Activated CD4-positive, CD25-positive, alpha-beta regulatory T cell treated with anti-CD3 and anti-CD28 coated beads, Interleukin-2, amount 50 U/mL, for 72 hours (primary cell): ENCODE measurements around the gene SCAMP3.
"Not testable (repeated sequence)": the region's sequence is repeated elsewhere in the genome, so short reads cannot be mapped to it uniquely, and the experiment has no call there.

ENCODE experiments used
- DNase-seq: peaks from one replicate; pipeline ENCODE4 v3.0.0; 2021

SCAMP3 gene

DNA sequence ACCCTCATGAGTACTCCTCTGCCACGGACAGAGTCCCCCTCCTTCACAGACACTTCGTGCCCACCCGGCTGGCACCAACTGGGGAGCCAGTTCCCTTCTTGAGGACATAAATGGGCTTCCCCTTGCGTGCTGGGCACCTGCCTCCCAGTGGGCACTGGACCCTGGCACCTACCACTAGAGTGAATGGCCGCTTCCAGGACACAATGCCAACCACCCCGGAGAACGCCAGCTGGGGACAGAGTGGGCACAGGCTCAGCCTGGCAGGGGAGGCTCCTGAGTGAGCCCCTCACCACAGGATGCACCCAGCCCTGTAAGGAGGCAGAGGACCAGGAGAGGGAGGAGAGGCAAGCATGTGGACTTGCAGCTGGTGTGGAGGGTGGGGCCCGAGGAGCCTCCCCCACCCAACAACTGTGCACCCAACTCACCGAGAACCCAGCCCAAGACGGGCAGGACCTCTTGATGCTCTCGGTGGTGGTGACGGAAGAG is 7.9 kb downstream of the SCAMP3 start:
- DNase-seq: no peak

- DNase-seq: no peak
Measured at GRCh38 chr1:155253797-155254196, 8.4 kb downstream of the SCAMP3 start.

DNA sequence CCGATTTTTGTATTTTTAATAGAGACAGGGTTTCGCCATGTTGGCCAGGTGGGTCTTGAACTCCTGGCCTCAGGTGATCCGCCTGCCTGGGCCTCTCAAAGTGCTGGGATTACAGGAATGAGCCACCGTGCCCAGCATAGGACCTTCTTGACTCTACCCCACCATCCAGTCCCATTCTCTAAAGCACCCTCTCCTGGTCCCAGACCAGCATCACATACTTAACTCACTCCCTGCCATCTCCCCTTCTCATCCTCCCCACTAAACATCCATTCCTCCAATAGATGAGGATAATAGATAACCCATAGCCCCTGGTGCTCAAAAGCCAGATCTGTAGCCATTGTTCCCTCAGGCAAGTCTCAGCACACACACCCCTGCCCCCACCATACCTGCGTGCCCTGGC is 9.0 kb downstream of the SCAMP3 start:
- DNase-seq: no peak

DNA sequence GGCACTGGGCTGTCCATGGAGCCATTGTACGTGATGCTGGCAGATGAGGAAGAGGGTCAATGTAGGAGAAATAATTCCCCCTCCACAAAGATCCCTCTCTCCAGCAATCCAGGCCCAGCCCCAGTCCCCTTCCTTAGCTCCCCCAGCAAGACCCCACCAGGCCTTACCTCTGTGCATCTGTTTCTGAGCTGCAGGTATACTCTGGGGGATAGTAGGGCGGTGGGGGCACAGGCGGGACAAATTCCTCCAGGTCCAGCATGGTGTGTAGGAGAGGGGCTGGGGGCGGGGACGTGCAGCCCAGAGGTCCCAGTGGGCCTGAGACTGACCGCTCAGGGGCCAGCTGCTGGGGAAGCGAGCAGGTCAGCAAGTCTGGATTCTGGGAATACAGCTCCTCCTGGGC is 10.6 kb downstream of the SCAMP3 start:
- DNase-seq: no peak

GRCh38 chr1:155250633-155251449 is 11.3 kb downstream of the SCAMP3 start:
- peak; percentile 99 for DNase-seq

GRCh38 chr1:155250246-155250632 is 11.9 kb downstream of the SCAMP3 start:
- DNase-seq: no peak

DNA sequence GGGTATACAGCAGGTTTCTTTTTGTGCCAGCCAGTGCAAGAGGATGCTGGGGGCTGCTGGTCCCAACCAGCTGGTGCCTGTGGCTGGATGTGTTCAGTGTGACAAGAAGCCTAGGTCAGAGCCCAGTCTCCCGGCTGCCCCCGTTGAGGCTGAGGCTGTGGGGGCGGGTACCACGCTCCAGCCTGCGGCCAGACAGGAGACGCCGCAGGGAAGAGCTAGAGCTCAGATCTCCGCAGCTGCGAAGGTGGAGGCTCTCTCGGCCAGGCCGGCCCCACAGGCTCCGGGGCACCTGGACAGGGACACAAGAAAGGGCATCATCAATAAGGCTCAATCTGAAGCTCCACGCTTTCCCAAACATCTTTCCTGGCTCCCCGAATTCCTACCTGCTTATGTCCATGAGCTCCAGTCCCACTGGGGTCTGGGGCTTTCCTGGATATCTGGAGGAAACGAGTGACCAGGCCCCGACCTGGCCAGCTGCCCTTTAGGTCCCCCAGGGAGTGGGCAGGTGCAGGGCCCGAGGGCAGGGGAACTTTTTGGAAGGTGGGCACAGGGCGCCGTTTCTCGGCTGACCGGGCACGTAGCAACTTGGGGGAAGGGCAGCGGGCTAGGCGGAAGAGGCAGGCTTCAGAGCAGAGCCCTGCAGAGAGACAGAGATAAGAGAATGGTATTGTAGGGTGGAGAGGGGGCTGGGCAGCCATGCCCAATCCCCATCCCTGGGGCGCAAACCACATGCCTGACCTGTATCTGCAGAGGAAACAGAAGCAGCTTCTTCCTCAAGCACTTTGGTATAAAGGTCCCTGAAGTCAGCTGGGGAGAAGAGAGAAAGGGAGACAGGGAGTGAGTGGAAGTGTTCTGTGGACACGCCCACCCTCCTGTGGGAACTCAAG is 14.2 kb downstream of the SCAMP3 start:
- DNase-seq: no peak

DNA sequence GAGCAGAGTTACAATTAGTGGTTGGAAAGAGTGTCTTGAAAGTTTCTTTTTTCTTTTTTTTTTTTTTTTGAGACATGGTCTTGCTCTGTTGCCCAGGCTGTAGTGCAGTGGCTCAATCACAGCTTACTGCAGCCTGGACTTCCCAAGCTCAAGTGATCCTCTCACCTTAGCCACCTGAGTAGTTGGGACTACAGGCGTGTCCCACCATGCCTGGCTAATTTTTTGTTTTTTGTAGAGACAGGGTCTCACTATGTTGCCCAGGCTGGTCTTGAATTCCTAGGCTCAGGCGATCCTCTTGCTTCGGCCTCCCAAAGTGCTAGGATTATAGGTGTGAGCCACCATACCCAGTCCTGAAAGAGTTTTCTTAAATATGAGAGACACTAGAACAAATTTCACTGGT is 15.4 kb downstream of the SCAMP3 start:
- DNase-seq: not testable (repeated sequence)

DNA sequence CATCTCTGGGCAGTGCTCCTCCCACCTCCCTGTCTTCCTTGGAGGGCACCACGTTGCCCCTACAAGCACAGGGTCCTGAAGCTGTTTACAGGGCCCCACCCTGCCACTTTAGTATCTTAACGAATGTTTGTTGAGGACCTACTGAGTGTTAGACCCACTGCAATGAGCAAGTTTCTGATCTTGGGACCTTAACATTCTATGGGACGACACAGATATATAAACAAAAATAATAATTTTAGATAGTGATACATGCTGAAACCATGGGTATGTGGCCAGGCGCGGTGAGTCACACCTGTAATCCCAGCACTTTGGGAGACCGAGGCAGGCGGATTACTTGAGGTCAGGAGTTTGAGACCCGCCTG is 17.0 kb downstream of the SCAMP3 start:
- DNase-seq: no peak

GRCh38 chr1:155244368-155245162 is 17.6 kb downstream of the SCAMP3 start:
- DNase-seq: peak; percentile 87

- DNase-seq: no peak
Measured at GRCh38 chr1:155242805-155243358, 19.3 kb downstream of the SCAMP3 start.

DNA sequence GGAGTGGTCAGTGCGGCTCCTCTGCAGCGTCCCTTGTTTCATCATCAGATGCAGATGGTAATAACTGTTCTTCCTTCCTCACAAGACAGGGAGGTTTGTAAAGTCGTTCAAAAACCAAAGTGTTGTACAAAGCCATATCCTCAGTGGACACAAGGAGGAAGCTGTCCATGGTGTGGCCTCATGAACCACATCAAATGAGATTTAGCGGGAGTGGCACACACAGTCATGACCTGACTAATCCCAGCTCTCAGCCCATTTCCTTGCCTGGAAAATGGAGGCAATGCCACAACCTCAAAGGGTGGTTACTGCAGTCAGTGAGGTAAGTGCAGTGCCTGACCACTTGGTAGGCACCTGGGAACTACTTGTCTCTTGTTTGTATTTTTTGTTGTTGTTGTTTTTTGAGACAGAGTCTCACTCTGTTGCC is 20.3 kb downstream of the SCAMP3 start:
- no peak for DNase-seq

DNA sequence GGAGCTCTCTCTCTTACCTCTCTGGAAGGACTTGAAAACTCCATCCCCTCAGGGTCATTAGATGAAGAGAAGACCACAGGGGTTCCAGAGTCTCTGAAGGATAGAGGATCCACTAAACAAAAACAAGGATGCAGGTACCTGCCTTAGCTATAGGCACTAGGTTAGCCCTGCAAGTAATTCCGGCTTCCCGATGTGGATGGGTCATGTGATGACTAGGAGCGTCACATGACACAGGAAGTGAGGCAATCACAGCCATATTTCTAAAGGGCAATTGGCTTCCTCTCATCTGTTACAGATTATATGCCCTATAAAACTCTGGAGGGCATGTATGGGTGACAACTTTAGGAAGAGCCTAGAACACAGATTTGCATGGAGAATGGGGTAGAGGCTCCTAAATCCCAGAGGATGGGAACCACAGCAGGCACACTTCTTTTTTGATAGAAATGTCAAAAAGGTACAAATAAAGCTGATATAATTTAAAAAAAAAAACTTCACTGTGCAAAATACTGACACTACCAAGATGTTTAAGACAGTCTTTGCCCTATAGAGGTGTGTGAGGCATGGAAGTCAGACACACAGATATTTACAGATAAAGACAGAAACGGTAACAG is 21.0 kb downstream of the SCAMP3 start:
- DNase-seq: peak; percentile 54

- DNase-seq: no peak
Measured at GRCh38 chr1:155236451-155236850, 25.7 kb downstream of the SCAMP3 start.

DNA sequence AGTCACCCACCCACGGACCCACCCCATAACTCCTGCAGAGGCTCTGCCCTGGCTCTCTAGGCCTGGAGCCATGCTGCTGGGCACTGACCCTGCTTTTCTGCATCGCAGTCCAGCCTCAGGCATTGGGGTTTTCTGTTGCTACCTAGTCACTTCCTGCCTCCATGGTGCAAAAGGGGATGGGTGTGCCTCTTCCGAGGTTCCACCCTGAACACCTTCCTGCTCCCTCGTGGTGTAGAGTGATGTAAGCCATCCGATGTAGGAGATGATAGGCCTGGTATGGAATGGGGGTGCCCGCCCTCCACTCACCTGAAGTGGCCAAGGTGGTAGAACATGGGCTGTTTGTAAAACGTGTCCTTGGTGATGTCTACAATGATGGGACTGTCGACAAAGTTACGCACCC is 26.8 kb downstream of the SCAMP3 start:
- not testable (repeated sequence) for DNase-seq

DNA sequence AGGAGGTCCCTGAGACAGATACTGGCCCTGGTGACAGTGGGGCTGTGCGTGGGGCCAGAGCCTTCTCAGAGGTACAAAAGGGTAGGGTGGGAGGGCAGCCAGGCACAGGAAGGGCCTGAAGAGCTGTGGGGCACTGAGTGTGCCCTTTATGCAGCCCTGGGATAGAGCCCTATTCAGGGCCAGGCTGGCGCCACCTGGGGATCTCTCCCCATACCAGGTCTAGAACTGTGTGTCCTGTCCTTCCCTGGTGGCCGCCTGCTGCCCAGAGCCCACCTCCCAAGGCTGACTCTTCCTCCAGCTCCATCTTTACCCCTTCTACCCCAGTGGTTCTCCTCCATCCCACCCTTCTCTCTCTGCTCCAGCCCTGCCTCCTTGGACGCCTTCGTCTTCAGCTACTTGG is 28.7 kb downstream of the SCAMP3 start:
- not testable (repeated sequence) for DNase-seq

GRCh38 chr1:155232001-155232978 is 29.9 kb downstream of the SCAMP3 start:
- not testable (repeated sequence) for DNase-seq

GRCh38 chr1:155231302-155231701 is 30.9 kb downstream of the SCAMP3 start:
- not testable (repeated sequence) for DNase-seq

DNA sequence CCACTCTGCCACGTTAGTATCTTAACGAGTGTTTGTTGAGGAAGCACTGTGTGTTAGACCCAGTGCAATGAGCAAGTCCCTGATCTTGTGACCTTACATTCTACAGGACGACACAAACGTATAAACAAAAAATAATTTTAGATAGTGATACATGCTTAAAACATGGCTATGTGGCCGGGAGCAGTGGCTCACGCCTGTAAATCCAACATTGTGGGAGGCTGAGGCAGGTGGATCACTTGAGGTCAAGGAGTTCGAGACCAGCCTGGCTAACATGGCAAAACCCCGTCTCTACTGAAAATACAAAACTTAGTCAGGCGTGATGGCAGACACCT is 34.1 kb downstream of the SCAMP3 start:
- no peak for DNase-seq

GRCh38 chr1:155227261-155228095 is 34.7 kb downstream of the SCAMP3 start:
- DNase-seq: peak; percentile 96
